Stimulated activated CD4-positive, alpha-beta T cell treated with anti-CD3 and anti-CD28 coated beads, TNF-alpha, amount 100 ng/mL, for 1 hour (primary cell): Measurements from ENCODE around the gene SPATA25.

Experiments
- DNase-seq, 3 donors: peaks; one replicate each; pipeline ENCODE4 v3.0.0-alpha.2; 2020; ENCODE audit warnings: low read depth in 3 of 3, low spot score in 1 of 3

Gene SPATA25

DNA sequence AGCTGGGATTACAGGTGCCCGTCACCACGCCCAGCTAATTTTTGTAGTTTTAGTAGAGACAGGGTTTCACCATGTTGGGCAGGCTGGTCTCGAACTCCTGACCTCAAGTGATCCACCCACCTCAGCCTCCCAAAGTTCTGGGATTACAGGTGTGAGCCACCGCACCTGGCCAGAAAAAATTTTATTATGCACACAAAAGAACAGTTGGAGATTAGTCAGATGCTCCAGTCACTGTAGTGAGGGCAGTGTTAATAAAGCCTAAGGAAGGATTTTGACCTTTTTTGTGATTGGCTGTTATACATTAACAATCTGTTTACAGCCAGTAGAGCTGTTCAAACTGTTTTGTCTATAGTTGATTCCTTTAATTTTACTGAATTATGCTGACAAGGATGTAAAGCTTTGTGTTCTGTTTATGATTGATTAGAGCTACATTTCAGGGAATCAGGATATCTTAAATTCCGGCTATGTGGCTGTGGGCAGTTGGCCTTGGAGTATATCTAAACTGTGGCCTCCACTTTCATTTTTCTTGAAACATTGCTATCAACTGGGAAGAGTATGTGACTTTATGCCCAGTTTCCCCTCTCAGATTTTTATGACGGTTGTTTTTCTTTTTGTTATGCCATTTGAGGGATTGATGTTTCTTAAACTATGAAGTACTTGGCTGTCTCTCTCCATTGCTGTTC, 20.1 kb downstream of the SPATA25 start:
- no peak for DNase-seq

DNA sequence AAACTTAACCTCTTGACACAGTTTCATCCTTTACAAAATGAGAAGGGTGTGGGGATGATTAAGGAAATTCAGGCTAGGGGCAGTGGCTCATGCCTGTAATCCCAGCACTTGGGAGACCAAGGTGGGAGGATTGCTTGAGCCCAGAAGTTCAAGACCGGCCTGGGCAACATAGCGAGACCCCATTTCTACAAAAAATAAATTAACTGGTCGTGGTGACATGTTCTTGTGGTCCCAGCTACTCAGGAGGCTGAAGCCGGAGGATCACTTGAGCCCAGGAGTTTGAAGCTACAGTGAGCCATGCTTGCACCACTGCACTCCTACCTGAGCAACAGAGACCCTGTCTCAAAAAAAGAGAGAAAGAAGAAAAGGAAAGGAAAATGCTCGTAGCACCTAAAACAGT, 21.0 kb downstream of the SPATA25 start:
- no peak for DNase-seq

DNA sequence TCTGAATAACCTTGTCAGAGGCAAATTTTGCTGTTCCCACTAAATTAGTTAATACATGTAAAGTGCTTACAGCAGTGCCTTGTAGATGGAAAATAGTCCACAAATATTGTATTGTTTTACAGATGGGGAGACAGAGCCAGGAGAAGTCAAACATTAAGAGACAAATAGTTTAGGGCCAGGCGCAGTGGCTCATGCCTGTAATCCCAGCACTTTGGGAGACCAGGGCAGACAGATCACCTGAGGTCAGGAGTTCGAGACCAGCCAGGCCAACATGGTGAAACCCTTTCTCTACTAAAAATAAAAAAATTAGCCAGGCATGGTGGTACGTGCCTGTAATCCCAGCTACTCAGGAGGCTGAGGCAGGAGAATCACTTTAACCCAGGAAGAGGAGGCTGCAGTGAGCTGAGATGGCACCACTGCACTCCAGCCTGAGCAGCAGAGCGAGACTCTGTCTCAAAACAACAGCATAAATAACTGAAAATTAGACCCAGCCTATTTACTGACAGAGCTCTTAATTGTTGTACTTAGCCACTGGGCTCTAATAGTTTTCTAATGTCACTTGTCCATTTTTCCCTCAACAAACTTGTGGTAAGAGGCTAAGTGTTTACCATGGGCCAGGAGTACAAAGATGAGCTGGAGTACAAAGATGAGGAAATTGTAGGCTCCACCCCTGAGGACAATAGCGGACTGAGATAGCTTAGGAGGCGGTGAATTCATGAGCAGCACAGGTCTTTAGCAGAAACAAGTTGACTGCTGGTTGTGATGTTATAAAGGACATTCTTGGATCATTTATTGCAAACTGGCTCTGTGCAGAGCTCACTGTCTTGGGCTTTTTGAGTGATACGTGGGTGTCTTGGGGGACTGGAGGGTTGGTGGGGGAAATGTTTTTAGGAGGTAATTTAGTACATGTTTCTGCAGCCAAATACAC, 23.6 kb downstream of the SPATA25 start:
- DNase-seq, result no peak

DNA sequence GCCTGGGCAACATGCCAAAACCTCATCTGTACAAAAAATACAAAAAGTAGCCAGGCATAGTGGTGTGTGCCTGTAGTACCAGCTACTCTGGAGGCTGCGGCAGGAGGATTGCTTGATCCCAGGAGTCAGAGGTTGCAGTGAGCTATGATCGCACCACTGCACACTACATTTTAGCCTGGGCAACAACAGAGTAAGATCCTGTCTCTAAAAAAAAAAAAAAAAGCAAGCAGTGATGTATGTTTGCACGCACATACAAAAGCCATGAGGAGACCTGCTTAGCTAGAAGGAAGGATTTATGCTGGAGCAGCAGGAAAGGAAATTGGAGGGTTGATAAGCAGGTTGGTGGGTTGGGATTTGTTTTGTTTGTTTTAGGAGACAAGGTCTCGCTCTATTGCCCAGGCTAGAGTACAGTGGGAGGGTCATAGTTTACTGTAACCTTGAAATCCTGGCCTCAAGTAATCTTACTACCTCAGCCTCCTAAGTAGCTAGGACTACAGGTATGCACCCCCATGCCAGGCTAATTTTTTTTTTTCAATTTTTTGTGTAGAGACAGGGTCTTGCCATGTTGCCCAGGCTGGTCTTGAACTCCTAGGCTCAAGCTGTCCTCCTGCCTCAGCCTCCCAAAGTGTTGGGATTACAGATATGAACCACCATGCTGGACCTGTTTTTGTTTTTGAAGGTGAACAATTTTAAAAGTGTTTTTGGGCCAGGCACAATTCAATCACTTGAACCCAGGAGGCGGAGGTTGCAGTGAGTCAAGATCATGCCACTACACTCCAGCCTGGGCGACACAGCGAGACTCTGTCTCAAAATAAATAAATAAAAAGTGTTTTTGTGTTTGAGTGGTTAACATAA, 26.0 kb downstream of the SPATA25 start:
- DNase-seq, result no peak

DNA sequence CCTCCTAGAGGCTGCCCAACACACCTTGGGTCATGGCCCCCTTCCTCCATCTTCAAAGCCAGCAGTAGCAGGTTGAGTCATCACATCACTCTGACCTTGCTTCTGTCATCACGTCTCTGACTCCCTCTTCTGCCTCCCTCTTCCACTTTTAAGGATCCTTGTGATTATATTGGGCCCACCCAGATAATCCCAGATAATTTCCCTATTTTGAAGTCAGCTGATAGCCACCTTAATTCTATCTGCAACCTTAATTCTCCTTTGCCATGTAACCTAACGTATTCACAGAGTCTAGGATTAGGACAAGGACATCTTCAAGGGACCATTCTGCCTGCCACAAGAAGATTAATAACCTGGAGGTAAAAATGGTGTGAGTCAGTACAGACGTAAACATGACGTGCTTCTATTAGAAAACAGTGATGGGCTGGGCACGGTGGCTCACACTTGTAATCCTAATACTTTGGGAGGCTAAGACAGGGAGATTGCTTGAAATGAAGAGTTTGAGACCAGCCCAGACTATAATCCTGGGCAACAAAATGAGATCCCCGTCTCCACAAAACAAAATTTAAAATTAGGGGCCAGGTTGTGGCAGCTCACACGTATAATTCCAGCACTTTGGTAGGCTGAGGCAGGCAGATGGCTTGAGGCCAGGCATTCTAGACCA, 26.7 kb downstream of the SPATA25 start:
- DNase-seq, result no peak

DNA sequence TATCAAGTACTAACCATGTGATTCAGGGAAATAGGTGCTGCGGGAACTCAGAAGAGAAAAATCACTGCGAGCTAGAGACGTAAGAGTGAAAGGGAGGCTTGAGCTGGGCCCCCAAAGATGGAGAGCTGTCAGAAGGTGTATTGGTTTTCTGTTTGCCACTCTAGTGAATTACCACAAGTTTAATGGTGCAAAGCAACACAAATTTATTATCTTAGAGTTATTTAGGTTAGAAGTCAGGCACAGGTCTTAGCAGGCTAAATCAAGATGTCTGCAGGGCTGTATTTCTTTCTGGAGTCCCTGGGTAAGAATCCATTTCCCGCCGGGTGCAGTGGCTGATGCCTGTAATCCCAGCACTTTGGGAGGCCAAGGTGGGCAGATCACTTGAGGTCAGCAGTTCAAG, 27.5 kb downstream of the SPATA25 start:
- DNase-seq, result no peak

DNA sequence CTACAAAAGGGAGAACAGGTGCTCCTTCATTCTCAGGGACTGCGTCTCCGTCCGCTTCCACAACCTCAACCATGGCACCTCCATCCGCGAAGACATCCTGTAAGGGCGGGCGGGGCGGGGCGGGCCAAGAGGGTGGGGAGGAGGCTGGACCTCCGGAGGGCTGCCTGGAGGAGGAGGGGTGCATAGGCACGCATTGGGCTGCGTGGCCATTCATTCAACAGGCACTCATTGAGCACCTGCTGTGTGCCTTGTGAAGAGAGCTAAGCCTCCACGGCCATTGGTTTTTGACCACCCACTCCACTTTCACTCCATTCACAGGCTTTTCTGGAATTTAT, 29.6 kb downstream of the SPATA25 start:
- DNase-seq, result no peak

DNA sequence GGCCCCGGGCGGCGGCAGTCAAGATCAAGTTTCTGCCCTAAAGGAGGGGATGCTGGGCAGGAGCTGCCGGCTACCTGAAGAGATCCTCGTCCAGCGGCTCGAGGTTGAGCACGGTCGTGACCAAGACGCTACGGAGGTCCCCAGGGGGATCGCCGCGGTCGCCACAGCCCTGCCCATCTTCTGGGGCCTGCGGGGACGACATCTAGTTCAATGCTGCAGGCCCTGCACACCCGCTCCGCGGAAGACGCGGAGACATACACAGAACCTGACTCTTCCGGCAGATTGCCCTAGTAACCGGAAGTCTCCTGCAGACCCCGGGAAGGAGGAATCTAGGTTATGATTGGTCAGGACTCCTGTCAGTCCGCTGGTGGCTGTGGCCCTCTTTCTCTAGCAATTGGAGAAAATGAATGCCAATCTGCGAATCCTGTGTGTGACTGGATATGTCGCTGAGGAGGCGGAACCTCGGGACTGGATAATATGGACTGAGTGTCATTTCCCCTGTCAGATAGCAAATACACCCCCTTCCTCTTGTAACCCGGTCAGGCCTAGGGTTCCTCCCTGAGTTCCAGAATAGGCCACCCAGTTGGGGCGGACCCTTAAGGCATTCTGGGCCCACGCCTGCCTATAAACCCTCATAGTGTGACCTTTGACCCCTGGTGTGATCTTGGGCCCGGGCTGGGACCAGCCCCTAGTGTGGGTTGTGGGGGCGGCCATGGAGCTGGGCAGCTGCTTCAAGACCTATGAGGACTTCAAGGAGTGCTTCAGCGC, 30.1 kb downstream of the SPATA25 start, which contains the start of the genes ACOT8 and ZSWIM3:
ACOT8 (minus strand) TSS at position 279 of the 768 bp plus-strand sequence; CDS start at position 202, 77 bp downstream.
ZSWIM3 (plus strand) TSS at position 501 of the 768 bp plus-strand sequence; CDS start at position 713, 212 bp downstream.
- peak; percentile 60 to 93 (median 87) for DNase-seq

DNA sequence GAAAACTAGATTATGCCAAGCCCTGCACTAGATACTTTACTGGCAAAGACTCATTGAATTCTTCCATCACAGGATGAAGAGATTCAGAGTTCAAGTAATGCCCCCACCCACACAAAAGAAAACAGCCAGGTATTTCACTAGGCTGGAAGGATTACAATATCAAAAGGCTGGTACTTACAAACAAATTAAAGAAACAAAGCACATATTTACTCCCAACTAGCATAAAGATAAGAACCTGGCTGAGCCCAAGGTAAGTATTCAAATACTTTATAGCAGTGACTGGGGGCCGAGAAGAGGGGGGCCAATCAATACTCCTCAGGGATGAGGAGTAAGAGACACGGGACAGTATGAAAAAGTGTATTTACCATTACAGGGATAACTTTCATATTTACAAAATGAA, 33.9 kb downstream of the SPATA25 start:
- no peak for DNase-seq

DNA sequence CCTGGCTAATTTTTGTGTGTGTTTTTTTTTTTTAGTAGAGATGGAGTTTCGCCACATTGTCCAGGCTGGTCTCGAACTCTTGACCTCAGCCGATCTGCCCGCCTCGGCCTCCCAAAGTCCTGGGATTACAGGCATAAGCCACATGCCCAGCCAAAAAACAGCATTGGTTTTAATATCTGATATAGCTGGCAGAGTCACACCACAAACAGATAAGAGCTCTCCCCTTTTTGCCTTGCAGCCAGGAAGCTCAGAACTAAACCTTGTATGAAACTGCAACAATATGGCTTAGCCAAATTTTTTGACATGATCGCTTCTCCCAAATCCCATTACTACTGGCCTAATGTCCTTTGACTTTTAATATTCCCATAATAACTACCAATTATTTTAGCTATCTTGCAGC, 35.1 kb downstream of the SPATA25 start:
- DNase-seq, result no peak

DNA sequence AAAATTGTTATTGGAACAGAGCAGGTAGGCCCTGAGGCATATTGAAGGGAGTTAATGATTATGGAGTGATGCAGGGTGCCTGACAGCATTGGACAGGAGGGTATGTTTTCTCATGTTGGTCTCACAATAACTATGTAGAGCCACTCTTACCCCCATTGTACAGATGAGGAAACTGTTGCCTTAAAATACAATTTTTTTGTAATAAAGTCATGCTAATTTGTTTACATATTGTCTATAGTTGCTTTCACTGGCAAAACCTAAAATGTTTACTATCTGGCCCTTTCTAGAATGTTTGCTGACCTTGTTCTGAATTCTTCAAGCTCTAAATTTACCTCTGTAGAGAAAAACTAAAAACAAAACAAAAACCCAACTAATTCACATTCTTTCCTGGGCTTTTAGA, 35.9 kb downstream of the SPATA25 start:
- DNase-seq, result no peak

DNA sequence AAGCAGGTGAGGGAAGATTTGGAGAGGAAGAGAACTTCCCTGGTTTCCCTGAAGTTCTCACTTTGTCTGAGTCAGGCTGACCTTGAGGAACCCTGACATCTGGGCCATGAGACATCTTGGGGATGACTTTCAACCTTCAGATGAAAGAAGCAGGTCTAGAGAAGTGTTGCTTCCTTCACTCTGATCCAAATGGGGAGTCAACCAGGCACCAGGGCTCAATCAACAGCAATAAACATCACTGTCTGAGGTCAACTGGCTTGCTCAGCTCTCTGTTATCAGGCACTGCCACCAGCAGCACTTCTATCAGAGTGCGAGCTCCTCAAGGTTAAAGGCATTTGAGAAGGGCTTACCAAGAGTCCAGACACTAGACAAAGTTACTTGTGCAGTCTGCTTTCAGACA, 36.5 kb downstream of the SPATA25 start:
- DNase-seq, result no peak

DNA sequence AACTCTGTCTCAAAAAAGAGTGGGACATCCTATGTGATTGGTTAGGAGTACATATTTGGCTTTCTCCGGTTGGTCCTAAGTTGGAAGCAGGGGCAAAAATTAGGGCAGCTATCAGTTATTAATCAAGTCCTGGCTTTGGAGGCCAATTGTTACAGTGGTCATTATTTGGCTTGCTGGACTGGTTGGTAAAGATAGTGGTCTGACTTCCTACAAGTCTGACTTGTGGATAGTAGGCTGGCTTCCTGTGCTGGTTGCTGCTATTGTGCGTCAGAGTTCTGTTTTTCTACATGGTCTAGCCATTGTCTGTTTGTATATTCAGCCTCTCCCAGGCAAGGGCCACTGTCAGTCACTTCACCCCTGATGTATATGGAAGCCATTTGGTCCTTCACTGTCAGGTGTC, 37.2 kb downstream of the SPATA25 start:
- no peak for DNase-seq

DNA sequence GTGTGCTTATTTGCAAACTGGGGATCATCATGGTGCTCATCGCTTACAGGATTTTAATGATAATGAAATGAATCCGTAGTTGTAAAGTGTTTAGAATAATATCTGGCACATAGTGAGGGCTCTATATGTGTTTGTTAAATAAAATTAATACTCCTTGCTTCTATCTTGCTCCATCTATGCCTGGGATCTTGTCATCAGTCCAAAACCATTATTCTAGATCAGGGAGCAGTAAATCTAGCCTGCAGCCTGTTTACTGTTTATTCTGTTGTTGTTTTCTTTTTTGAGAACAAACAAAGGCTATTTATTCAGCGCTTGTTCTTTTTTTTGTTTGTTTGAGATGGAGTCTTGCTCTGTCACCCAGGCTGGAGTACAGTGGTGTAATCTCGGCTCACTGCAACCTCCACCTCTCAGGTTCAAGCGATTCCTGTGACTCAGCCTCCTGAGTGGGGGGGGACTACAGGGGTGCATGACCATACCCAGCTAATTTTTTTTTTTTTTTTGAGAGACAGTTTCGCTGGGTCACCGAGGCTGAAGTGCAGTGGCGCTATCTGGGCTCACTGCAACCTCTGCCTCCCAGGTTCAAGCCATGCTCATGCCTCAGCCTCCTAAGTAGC, 38.3 kb downstream of the SPATA25 start:
- no peak for DNase-seq

DNA sequence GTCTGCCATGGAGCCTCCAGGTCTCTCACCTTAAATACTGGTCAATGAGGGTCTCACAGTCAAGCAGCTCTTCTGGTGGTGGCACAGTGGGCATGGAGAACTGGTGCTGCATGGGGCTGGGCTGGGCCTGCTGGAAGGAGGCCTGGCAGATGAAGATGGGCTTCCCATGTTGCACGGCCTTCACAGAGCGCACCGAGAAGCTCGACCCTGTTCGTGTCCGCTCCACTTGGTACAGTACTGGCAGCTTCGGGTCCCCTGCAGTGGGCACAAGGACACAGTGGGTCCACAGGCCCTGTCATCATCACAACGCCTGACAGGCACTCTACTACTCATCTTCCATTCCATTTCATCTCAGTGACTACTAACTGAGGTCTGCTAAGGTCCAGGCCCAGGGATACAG, 39.0 kb downstream of the SPATA25 start:
- DNase-seq, result no peak

DNA sequence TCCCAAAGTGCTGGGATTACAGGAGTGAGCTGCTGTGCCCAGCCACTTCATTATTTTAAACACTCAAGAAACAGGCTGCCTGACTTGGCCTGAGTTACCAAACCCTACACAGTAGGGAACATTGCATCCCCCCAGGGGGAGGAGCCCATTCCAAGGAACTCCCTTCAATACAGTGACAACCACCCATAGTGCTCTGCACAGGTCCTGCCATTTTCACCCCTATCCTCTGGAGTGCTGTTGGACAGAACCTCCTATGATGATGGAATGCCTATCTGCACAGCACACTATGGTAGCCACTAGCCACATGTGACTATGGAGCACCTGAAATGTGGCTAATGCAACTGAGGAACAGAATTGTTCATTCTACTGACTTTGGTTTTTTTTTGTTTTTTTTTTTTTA, 42.0 kb downstream of the SPATA25 start:
- DNase-seq, result no peak

DNA sequence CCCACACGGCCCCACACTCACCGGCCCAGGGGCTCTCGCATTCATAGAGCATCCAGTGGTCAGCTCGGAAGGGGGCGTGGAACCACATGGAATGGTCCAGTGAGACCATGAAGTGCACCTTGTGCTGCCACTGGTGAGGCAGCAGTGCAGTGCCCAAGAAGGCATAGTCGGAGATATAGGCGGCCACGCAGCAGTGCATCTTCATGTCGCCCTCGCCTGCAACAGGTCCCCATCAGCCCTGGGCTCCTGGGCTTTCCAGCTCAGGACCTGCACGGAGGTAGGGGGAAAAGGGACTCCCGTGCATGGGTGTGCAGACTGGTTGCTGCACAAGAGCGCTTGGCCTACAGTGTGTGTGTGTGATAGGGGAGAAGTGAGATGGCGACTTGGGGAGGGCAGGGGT, 43.9 kb downstream of the SPATA25 start:
- no peak for DNase-seq

DNA sequence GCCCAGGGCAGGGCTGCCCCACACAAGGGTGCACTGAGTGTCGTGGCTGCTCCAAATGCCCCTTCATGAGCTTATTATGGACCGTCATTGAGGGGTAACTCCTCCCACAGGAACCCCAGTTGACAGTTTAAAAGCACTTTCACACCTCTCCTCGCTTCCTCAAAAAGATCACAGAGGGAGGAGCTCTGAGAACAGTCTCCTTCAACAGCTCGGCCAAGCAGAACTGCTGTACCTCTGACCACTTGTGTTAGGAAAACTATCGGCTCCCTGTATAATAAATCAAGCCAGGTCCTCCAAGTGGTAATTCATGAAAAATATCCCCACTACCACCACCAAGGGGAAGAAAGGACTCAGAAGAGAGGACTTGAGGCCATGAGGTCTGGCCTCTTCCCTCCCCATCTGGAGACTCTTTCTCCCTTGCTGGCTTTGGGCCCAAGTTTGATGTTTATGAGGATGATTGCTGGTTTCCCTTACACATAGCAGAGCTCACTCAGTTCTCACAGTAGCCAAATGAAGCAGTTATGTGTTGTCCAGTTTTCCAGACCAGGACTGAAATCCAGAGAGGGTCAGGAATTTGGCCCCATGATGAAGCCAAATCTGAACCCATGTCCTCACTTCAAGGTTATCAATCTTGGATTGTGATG, 45.1 kb downstream of the SPATA25 start:
- no peak for DNase-seq

DNA sequence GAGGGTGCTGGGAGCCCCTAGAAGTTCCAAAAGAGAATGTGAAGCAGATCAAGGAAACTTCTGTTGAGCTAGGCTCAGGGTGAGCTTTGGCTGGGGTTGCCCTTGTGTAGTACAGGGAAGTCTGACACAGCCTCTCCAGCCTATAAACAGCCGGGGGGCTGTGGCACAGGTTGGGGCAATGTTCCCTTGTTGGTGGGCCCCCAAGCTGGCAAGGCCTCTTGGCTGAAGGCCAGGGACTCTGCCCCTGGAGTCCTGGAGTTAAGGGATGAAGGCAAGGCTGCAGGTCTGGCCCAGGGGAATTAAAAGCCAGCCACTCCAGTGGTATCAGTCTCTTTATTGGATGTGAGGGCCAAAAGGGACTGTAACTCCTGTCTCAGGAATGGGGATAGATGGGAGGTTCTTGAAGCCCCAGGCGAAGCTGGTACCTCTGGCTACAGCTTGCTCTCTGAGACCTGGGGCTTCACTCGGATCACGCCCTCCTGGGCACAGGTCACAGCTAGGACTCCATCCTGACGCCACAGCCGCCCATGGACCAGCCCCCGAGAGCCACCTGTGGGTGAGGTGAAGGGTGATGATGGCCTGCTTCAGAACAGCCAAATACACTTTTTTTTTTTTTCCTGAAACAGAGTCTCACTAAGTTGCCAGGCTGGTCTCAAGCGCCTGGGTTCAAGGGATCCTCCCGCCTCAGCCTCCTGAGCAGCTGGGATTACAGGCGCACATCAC, 45.9 kb downstream of the SPATA25 start:
- no peak for DNase-seq
